Measurements from ENCODE around the gene PGAP6. TPM values are rescaled to one million over a fixed set of nuclear protein-coding genes. Genes with fewer than 3 reads are reported as not detected.

PGAP6 gene
- total RNA-seq, 4 donors from 2014 or later = 19.9 to 47.6 (median 24.3) TPM

DNA sequence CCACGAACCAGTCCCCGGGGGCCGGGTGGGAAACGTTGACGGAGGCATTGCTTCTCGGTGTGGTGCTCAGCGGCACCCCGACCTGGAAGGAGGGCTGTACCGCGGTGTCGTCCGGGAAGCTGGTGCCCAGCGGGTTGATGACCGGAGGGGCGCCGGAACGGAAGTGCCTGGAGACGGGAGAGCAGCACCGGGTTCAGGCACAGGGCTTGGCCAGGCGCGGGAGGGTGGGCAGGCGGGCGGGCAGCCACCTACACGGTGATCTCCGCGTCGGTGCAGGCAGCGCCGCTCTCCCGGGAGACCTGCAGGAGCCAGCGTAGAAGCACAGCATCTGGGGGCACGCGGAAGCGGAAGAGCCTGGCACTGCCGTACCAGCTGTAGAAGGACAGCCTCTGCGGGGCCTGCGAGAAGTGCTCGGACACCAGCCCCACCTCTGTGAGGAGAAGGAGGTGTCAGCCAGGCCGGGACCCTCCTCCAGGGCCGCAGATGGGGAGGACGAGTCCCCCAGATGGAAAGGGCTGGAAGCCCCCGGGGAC, 4.3 kb downstream of the PGAP6 start:
- Histone ChIP-seq H3K4me3 (no peak overlapping the region), H3K27ac (no peak overlapping the region), H3K9me3 (no peaks in the 10 kb centered on the region), H3K4me1 (peaks cover 0 to 31% (median 18%) of the 10 kb centered on the region in 3 donors), H3K27me3 (no peaks in the 10 kb centered on the region), H3K36me3 (peaks cover 0 to 53% of the 10 kb centered on the region in 2 donors)
- no peak for TF ChIP-seq POLR2AphosphoS5 (IDR thresholded peaks at IDR 0.05)
- TF ChIP-seq POLR2A (IDR thresholded peaks at IDR 0.05) = no peak
- TF ChIP-seq EP300 (IDR thresholded peaks at IDR 0.05) = no peak
- TF ChIP-seq, protein P1, sequence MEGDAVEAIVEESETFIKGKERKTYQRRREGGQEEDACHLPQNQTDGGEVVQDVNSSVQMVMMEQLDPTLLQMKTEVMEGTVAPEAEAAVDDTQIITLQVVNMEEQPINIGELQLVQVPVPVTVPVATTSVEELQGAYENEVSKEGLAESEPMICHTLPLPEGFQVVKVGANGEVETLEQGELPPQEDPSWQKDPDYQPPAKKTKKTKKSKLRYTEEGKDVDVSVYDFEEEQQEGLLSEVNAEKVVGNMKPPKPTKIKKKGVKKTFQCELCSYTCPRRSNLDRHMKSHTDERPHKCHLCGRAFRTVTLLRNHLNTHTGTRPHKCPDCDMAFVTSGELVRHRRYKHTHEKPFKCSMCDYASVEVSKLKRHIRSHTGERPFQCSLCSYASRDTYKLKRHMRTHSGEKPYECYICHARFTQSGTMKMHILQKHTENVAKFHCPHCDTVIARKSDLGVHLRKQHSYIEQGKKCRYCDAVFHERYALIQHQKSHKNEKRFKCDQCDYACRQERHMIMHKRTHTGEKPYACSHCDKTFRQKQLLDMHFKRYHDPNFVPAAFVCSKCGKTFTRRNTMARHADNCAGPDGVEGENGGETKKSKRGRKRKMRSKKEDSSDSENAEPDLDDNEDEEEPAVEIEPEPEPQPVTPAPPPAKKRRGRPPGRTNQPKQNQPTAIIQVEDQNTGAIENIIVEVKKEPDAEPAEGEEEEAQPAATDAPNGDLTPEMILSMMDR (IDR thresholded peaks at IDR 0.05) = no peak
- ATAC-seq = no peak
- WGBS, 2 donors (ENCODE audit: low coverage in 1 of 2) = 56 to 79% methylated on average over 3 to 10 of the region's 42 CpGs

- peaks cover 0 to 27% (median 18%) of the 10 kb centered on the region in 3 donors for H3K4me1 ChIP-seq
- no peaks in the 10 kb centered on the region for H3K27me3 ChIP-seq
- H3K9me3 ChIP-seq = no peaks in the 10 kb centered on the region
- 78% methylated on average over 8 of the region's 26 CpGs; no CpG with 5 or more reads in 1 of the 2 donors for WGBS, 2 donors (ENCODE audit: low coverage in 1 of 2)
- no peak for ATAC-seq
- no peak overlapping the region for H3K4me3 ChIP-seq
- TF ChIP-seq EP300 (IDR thresholded peaks at IDR 0.05) (no peak), POLR2A (IDR thresholded peaks at IDR 0.05) (no peak), POLR2AphosphoS5 (IDR thresholded peaks at IDR 0.05) (no peak)
- TF ChIP-seq, protein P1 (IDR thresholded peaks at IDR 0.05) = no peak
- H3K36me3 ChIP-seq = peaks cover 0 to 59% of the 10 kb centered on the region in 2 donors
- H3K27ac ChIP-seq = no peak overlapping the region
These were observed 4.9 kb downstream of the PGAP6 start for GRCh38 chr16:376817-377418.

- Histone ChIP-seq H3K4me1 (peaks cover 0 to 29% (median 19%) of the 10 kb centered on the region in 3 donors), H3K9me3 (no peaks in the 10 kb centered on the region), H3K4me3 (no peak overlapping the region), H3K36me3 (peaks cover 0 to 65% of the 10 kb centered on the region in 2 donors), H3K27me3 (no peaks in the 10 kb centered on the region), H3K27ac (no peak overlapping the region)
- no CpG with 5 or more reads among the region's 44 CpGs for WGBS, 2 donors (ENCODE audit: low coverage in 1 of 2)
- TF ChIP-seq, protein P1 (IDR thresholded peaks at IDR 0.05) = no peak
- TF ChIP-seq POLR2AphosphoS5 (IDR thresholded peaks at IDR 0.05) = no peak
- TF ChIP-seq POLR2A (IDR thresholded peaks at IDR 0.05) = no peak
- no peak for TF ChIP-seq EP300 (IDR thresholded peaks at IDR 0.05)
- ATAC-seq = no peak
These were observed 5.6 kb downstream of the PGAP6 start for GRCh38 chr16:375927-376816.

GRCh38 chr16:375212-375611, 6.6 kb downstream of the PGAP6 start:
- ATAC-seq = no peak
- H3K4me3 ChIP-seq = no peak overlapping the region
- 86 to 91% methylated on average over 12 to 13 of the region's 23 CpGs for WGBS, 2 donors (ENCODE audit: low coverage in 1 of 2)
- H3K27ac ChIP-seq = no peak overlapping the region
- H3K36me3 ChIP-seq = peaks cover 0 to 65% of the 10 kb centered on the region in 2 donors
- H3K4me1 ChIP-seq = peaks cover 0 to 27% (median 16%) of the 10 kb centered on the region in 3 donors
- TF ChIP-seq POLR2AphosphoS5 (IDR thresholded peaks at IDR 0.05) (no peak), EP300 (IDR thresholded peaks at IDR 0.05) (no peak), POLR2A (IDR thresholded peaks at IDR 0.05) (no peak)
- TF ChIP-seq, protein P1 (IDR thresholded peaks at IDR 0.05) = no peak
- no peaks in the 10 kb centered on the region for H3K9me3 ChIP-seq
- no peaks in the 10 kb centered on the region for H3K27me3 ChIP-seq
